ENCODE data around the gene EID3. TPM values are rescaled to one million over a fixed set of nuclear protein-coding genes. Genes with fewer than 3 reads are reported as not detected.

EID3 gene
- total and polyA plus RNA-seq, 2 donors (not counting 1 experiment from before 2014, with no cell fraction given), result 6.4 to 9.4 TPM

DNA sequence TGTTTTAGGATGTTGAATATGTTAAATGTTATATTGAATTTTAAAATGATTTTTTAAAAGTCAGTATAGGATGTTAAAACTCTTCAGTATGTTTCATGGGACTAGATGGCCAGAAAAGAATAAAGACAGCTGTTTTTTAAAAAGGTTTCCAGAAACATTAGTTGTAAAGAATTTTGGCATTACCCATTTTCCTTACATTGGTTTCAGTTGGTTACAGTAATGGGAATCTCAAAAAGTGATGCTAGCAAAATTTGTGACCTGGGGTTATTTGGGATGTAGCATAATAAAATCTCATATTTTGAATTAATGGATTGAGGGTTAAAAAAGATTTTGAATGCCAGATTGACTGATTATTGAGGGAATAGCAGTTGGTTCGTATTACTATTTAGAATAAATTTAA, 25.3 kb downstream of the EID3 start:
- no peak overlapping the region for H3K9ac ChIP-seq (ENCODE audit: low read length)
- DNase-seq (no peak), ATAC-seq (ENCODE audit: low read depth) (no peak)
- H2AFZ ChIP-seq (ENCODE audit: insufficient read depth, low read depth, low read length, poor library complexity, severe bottlenecking), result no peak overlapping the region
- no peaks in the 10 kb centered on the region for H3K9me3 Mint-ChIP-seq (ENCODE audit: insufficient read depth)
- H3K27ac Mint-ChIP-seq, result no peak overlapping the region
- ChIA-PET POLR2A (interaction anchor here (0.7 kb wide), 1 partner anchor 186 kb away, joined by 6 read pairs; no protein-coding TSS in a partner anchor), CTCF (interaction anchor here (0.7 to 1.1 kb wide), 3 partner anchors 26 to 730 kb away, joined by 3 to 4 read pairs (median 3); no protein-coding TSS in a partner anchor)
- no peaks in the 10 kb centered on the region for H3K79me2 ChIP-seq (ENCODE audit: control insufficient read depth, insufficient read depth, low read length)
- no peaks in the 10 kb centered on the region for H3K4me1 Mint-ChIP-seq
- no peaks in the 10 kb centered on the region for H3K27me3 Mint-ChIP-seq
- TF ChIP-seq EZH2 (IDR thresholded peaks at IDR 0.05; ENCODE audit: borderline replicate concordance, insufficient read depth, low read depth, low read length, poor library complexity, severe bottlenecking), result no peak
- TF ChIP-seq, protein P1, sequence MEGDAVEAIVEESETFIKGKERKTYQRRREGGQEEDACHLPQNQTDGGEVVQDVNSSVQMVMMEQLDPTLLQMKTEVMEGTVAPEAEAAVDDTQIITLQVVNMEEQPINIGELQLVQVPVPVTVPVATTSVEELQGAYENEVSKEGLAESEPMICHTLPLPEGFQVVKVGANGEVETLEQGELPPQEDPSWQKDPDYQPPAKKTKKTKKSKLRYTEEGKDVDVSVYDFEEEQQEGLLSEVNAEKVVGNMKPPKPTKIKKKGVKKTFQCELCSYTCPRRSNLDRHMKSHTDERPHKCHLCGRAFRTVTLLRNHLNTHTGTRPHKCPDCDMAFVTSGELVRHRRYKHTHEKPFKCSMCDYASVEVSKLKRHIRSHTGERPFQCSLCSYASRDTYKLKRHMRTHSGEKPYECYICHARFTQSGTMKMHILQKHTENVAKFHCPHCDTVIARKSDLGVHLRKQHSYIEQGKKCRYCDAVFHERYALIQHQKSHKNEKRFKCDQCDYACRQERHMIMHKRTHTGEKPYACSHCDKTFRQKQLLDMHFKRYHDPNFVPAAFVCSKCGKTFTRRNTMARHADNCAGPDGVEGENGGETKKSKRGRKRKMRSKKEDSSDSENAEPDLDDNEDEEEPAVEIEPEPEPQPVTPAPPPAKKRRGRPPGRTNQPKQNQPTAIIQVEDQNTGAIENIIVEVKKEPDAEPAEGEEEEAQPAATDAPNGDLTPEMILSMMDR (IDR thresholded peaks at IDR 0.05), result no peak
- no peak overlapping the region for H3K4me3 ChIP-seq (ENCODE audit: control extremely low read depth in 1 of 5, extremely low read depth in 1 of 5, insufficient read depth in 1 of 5, low read depth in 2 of 5, low read length in 4 of 5)
- H3K36me3 ChIP-seq (replicated peaks in 1 of 2; ENCODE audit: control extremely low read depth in 1 of 2, control insufficient read depth in 1 of 2, extremely low read depth in 1 of 2, insufficient read depth in 2 of 2, low read length in 1 of 2), result peaks cover 14 to 32% of the 10 kb centered on the region in 2 experiments
- H3K4me1 ChIP-seq (ENCODE audit: control insufficient read depth in 2 of 2, insufficient read depth in 2 of 2, low read length in 2 of 2), result no peaks in the 10 kb centered on the region
- H3K9me3 ChIP-seq (ENCODE audit: control extremely low read depth in 1 of 3, control insufficient read depth in 2 of 3, insufficient read depth in 1 of 3, low read length in 2 of 3), result no peaks in the 10 kb centered on the region
- H3K4me2 ChIP-seq (replicated peaks; ENCODE audit: low read depth, low read length, poor library complexity, severe bottlenecking), result no peak overlapping the region
- H3K27me3 ChIP-seq (replicated peaks in 1 of 4; ENCODE audit: control extremely low read depth in 1 of 4, control insufficient read depth in 3 of 4, insufficient read depth in 4 of 4, low read length in 3 of 4), result no peaks in the 10 kb centered on the region
- no peak overlapping the region for H3K27ac ChIP-seq (ENCODE audit: low read length in 2 of 2)
- intact Hi-C loops (cut with micrococcal nuclease), result no loop called here
- no peaks in the 10 kb centered on the region for H4K20me1 ChIP-seq (ENCODE audit: control insufficient read depth, insufficient read depth, low read length, poor library complexity, severe bottlenecking)
- H3K4me3 Mint-ChIP-seq, result no peak overlapping the region
- WGBS (ENCODE audit: insufficient coverage), result no CpG with 5 or more reads among the region's 1 CpG

DNA sequence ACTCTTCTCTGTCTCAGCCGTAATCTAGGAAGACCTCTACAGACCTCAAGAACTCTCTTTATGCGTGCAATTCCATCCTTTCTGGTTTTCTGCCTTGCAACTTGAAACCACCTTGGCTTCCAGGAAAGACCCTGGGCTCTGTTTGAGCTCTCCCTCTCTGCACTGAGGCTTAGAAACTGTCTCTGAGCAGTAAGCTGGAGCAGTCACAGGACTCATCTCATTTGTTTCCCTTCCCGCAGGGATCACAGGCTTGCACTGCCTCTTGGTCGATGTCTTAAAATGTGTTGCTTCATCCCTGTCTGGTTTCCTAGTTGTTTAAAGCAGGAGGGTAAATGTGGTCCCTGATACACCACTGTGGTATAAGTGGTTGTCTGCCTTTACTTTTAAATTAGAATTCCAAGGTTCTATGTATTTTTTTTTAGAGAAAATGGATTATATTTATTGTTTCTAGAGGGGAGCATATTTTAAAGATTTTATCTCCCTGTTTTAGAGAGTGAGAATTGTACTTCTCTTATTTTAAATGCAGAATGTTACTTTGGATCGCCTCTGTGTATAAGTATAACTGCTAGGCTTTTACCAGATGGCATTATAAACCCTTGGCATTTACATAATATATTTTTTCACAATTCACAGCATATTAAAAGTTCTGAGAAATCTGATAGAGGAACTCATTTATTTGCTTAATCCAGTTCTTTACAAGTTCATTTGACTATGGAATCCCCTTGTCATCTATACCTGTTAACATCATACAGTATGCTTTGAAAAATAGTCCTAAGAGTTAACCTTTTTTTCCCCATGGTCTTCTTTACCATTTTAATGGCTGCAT, 26.4 kb downstream of the EID3 start:
- no peak overlapping the region for H3K27ac Mint-ChIP-seq

More for the DNA sequence above, 26.4 kb downstream of the EID3 start:
- DNase-seq (no peak), ATAC-seq (ENCODE audit: low read depth) (no peak)
- H3K9me3 ChIP-seq (ENCODE audit: control extremely low read depth in 1 of 3, control insufficient read depth in 2 of 3, insufficient read depth in 1 of 3, low read length in 2 of 3), result no peaks in the 10 kb centered on the region
- intact Hi-C loops (cut with micrococcal nuclease), result no loop called here
- ChIA-PET POLR2A (no interaction called here), CTCF (interaction anchor here (1.1 kb wide), 1 partner anchor 723 kb away, joined by 3 read pairs; no protein-coding TSS in a partner anchor)
- H3K4me2 ChIP-seq (replicated peaks; ENCODE audit: low read depth, low read length, poor library complexity, severe bottlenecking), result no peak overlapping the region
- H3K79me2 ChIP-seq (ENCODE audit: control insufficient read depth, insufficient read depth, low read length), result no peaks in the 10 kb centered on the region
- H3K36me3 ChIP-seq (replicated peaks in 1 of 2; ENCODE audit: control extremely low read depth in 1 of 2, control insufficient read depth in 1 of 2, extremely low read depth in 1 of 2, insufficient read depth in 2 of 2, low read length in 1 of 2), result peaks cover 10 to 36% of the 10 kb centered on the region in 2 experiments
- H3K27me3 Mint-ChIP-seq, result no peaks in the 10 kb centered on the region
- no peak overlapping the region for H3K27ac ChIP-seq (ENCODE audit: low read length in 2 of 2)
- H2AFZ ChIP-seq (ENCODE audit: insufficient read depth, low read depth, low read length, poor library complexity, severe bottlenecking), result no peak overlapping the region
- TF ChIP-seq, protein P1 (IDR thresholded peaks at IDR 0.05), result no peak
- no peak for TF ChIP-seq EZH2 (IDR thresholded peaks at IDR 0.05; ENCODE audit: borderline replicate concordance, insufficient read depth, low read depth, low read length, poor library complexity, severe bottlenecking)
- no peaks in the 10 kb centered on the region for H3K27me3 ChIP-seq (replicated peaks in 1 of 4; ENCODE audit: control extremely low read depth in 1 of 4, control insufficient read depth in 3 of 4, insufficient read depth in 4 of 4, low read length in 3 of 4)
- 97% methylated on average over 4 of the region's 5 CpGs for WGBS (ENCODE audit: insufficient coverage)
- H3K4me3 ChIP-seq (ENCODE audit: control extremely low read depth in 1 of 5, extremely low read depth in 1 of 5, insufficient read depth in 1 of 5, low read depth in 2 of 5, low read length in 4 of 5), result no peak overlapping the region
- H3K4me3 Mint-ChIP-seq, result no peak overlapping the region
- H4K20me1 ChIP-seq (ENCODE audit: control insufficient read depth, insufficient read depth, low read length, poor library complexity, severe bottlenecking), result no peaks in the 10 kb centered on the region
- H3K9me3 Mint-ChIP-seq (ENCODE audit: insufficient read depth), result no peaks in the 10 kb centered on the region
- no peaks in the 10 kb centered on the region for H3K4me1 ChIP-seq (ENCODE audit: control insufficient read depth in 2 of 2, insufficient read depth in 2 of 2, low read length in 2 of 2)
- H3K9ac ChIP-seq (ENCODE audit: low read length), result no peak overlapping the region
- no peaks in the 10 kb centered on the region for H3K4me1 Mint-ChIP-seq

Measured in B cell (primary cell).